Pericardium fibroblast (primary cell): Measurements from ENCODE around the gene DZIP3. TPM values are rescaled to one million over a fixed set of nuclear protein-coding genes. Genes with fewer than 3 reads are reported as not detected.

Experiments used
- total RNA-seq: library from RNA; depleted of rRNA; stranded (reverse); fragments of >200 nt; gene quantifications from 2 replicates; pipeline ENCODE4 v1.2.3, GENCODE V29; 2015

The DZIP3 gene
- total RNA-seq: 5.8 and 6.4 TPM in 2 replicates

GRCh38 chr3:108589081-108589997 is at the start of gene DZIP3, which contains the start of gene CIP2A:
DZIP3 (plus strand) TSS chr3:108589722; CDS start chr3:108605407, 15,685 bp downstream.
CIP2A (minus strand) TSS chr3:108589438; CDS start chr3:108589375, 63 bp downstream.

Other genes with a start within 250 kb of the DZIP3 start
- gene MYH15, start 79.1 kb upstream of the DZIP3 start, total RNA-seq: 2.0 TPM in 2 replicates
- gene CIP2A, start 284 bp upstream of the DZIP3 start, total RNA-seq: 2.6 and 3.8 TPM in 2 replicates
- not detected in 2 replicates for gene RETNLB, start 167.7 kb downstream of the DZIP3 start, total RNA-seq
- not detected in 2 replicates for gene TRAT1, start 233.1 kb downstream of the DZIP3 start, total RNA-seq